GM18526 (cell line): Measurements from ENCODE around the gene DIP2C.

ENCODE experiments used
- POLR2A ChIP-seq: IDR thresholded peaks from 3 replicates; pipeline ENCODE4 v1.6.1; 2011; ENCODE audit not compliant: insufficient read length; ENCODE audit errors: extremely low read depth

DIP2C gene

DNA sequence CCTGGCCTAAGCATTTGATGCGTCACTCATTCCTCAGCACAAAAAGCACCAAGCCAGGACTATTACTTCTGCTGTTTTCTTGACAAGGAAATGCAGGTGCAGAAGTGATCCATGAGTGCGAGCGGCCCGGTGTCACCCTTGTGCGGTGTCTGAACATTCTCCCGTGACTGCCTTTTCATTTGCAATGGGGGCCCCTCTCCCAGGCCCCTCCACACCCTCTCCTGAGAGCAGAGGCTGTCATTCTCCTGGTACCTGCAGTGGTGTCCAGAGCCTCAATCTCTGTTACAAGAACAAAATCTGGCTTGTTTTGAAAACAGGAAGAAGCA is 213.1 kb downstream of the DIP2C start:
- TF ChIP-seq POLR2A, result no peak

DNA sequence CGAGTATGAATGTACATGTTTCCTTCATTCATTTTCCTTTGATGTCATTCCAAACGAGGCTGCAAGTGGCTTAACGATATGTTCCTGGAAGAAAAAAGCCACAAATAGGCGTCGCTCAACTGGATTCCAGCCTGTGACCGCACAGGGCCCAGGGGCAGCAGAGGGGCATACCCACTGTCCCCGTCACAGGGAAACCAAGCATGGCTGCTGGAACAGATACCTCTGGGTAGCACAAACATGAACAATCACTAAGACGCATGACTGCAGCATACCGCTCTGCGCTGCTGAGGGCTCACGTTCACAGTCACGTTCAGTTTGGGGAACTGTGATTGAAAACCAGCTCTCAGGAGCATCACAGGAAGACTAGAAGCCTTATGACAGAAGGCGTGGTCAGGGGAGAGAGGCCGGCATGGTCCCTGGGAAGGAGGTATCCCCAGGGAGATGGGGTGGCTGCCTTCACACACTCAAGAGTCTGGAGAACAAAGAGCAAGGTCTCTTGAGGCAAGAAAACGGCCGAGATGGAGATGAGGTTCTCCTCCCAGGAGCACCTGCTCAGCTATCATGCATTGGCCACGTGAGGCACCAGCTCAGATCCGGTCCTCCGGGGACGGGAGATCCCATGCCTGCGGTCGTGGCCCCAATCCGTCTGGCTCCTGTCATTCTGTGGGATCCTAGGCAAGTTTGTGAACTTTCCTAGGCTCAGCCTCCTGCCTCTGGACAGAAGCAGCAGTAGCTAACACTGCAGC is 213.6 kb downstream of the DIP2C start:
- TF ChIP-seq POLR2A, result no peak

GRCh38 chr10:474946-475345 is 214.5 kb downstream of the DIP2C start:
- TF ChIP-seq POLR2A, result no peak

DNA sequence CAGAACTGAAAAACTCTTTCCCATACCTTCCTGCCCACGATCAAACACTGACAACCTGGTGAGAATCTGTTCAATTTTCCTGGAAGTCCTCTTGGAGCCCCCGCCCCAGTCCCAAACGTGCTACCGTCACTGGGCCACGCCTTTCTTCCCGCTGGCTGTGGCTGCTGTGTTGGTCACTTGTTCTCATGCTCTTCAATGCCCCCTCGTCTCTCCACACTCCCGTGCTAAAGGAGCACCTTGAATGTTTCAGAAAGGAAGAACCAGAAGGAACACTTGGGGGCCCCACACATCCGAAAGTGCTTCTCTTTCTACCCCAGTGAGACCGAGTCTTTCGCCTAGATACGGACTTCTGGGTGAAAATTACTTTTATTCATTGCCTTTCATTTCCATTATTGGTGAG is 215.1 kb downstream of the DIP2C start:
- TF ChIP-seq POLR2A, result no peak

DNA sequence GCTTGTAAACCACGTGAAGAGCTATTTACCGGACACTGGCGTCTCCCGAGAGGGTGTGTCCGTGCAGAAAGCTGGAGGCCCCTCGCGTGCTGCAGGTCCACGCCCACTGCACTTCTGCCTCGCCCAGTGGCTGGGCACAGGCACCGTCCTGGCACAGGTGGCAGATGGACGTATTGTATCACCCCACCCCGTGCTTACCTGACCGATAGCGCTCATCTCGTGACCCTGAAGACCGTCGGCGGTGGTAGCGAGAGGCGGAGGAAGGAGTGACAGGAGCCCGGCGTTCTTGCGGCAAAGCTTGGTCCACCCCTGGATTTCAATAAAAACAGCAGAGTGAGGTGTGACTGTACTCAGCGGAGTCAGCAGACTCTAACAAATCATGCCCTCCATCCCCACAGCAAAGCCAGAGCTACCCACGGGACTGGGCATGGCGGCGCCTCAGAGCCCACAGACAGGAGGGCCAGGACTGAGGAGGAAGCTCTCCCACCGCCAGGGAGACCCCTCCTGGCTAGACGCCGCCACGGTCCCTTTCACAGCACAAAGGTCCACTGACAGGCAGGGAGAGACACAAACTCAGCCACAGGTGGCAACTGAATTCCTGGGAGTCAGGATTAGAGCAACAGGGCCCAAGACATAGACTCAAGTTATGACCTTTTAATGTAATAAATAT is 217.1 kb downstream of the DIP2C start:
- TF ChIP-seq POLR2A, result no peak

DNA sequence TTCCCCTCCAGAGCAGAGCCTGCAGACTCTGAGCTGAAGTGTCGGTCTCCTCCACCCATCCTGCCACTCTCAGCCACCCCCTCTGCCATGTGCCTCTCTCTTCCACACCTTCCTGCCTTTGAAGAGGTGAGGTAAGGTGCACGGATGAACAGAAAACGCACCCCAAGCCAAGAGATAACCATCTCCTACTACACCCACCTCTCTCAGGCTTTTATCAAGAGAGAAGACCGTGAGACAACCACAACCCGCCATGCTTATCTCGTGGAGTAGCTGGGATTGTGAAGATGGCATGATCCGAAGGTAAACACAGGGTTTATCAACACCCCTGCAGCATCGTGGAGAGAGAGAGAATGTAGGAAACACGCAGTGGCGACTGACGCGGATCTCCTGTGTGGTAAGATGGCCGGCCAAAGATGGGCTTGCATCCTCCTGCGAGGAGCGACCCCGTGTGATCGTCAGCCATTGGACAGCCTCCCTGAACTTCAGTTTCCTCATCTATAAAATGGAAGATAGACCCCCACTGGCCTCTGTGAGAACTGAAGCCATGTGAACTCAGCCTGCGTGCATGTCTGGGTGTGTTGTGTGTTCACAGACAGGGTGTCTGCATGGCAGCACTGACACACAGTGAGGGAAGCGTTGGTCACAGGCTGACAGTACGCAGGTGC is 219.0 kb downstream of the DIP2C start:
- no peak for TF ChIP-seq POLR2A

- TF ChIP-seq POLR2A, result no peak
These were observed 219.5 kb downstream of the DIP2C start for GRCh38 chr10:469947-470338.

GRCh38 chr10:459743-460142 is 229.7 kb downstream of the DIP2C start:
- no peak for TF ChIP-seq POLR2A

DNA sequence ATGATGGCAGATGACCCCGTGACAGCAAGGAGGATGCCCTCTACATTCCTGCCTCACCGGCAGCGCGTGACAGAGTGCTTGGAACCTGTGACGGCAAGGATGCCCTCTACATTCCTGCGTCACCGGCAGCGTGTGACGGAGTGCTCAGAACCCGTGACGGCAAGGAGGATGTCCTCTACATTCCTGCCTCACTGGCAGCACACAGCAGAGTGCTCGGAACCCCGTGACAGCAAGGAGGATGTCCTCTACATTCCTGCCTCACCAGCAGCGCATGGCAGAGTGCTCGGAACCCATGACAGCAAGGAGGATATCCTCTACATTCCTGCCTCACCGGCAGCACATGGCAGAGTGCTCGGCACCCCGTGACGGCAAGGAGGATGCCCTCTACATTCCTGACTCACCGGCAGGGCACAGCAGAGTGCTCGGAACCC is 231.0 kb downstream of the DIP2C start:
- no peak for TF ChIP-seq POLR2A

GRCh38 chr10:456486-456885 is 233.0 kb downstream of the DIP2C start:
- TF ChIP-seq POLR2A, result no peak

GRCh38 chr10:454860-455259 is 234.6 kb downstream of the DIP2C start:
- TF ChIP-seq POLR2A, result no peak

GRCh38 chr10:453647-454046 is 235.8 kb downstream of the DIP2C start:
- TF ChIP-seq POLR2A, result no peak

- no peak for TF ChIP-seq POLR2A
These were observed 236.7 kb downstream of the DIP2C start for GRCh38 chr10:452512-453426.

- TF ChIP-seq POLR2A, result no peak
These were observed 237.6 kb downstream of the DIP2C start for GRCh38 chr10:451856-452255.

DNA sequence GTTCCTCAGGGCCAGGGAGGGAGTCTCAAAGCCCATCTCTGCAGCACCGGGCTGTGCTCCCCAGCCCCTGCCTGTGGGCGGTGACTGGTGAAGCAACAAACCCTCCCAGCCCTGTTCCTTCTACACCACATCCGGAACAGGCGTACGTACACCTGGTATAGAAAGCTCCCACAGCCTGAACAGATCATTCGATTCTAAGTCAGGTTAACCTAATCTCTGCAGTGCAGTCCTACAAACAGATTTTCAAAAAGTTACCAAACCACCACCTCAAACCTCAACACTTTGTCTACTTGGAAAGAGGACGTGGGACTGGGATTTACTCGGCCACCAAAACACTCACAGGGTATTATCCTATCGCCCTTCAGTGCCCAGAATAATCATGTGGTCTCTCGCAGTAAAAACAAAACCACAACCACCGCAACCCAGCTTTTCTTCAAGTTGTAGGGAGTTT is 238.4 kb downstream of the DIP2C start:
- no peak for TF ChIP-seq POLR2A
